ENCODE data around the gene MAML2. TPM values are rescaled to one million over a fixed set of nuclear protein-coding genes. Genes with fewer than 3 reads are reported as not detected.

Gene MAML2
- total RNA-seq, 1 experiment from 2014 or later: 2.7 TPM

DNA sequence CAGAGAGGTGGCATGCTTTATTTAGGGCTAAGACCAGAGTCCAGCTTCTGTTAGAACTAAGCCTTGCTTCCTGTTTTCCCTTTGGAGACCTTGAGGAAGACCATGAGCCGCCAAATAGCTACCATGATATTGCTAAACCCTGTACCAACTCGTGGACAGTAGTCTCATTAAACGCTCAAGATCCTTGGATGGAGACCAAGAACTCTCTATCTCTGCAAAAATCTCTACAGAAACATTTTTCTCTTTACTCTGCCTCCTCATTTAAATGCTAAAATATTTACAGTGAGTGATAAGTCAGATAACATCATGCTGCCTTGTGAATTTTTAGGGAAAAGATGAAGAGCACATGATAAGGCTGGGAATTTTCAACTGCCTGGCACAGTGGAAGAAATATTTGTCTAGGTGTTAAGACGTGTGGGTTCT, 197.8 kb downstream of the MAML2 start:
- Mint-ChIP-seq H3K4me1 (peaks cover 27 to 36% of the 10 kb centered on the region in 2 experiments), H3K27me3 (ENCODE audit: low read depth) (no peaks in the 10 kb centered on the region), H3K36me3 (ENCODE audit: insufficient read depth in 1 of 3, low read depth in 3 of 3) (no peaks in the 10 kb centered on the region), H3K27ac (no peak overlapping the region), H3K4me3 (no peak overlapping the region), H3K9me3 (no peaks in the 10 kb centered on the region)
- H3K9me3 ChIP-seq (ENCODE audit: control insufficient read depth, low read depth, low read length): no peaks in the 10 kb centered on the region
- no peak overlapping the region for H2BK120ac ChIP-seq (ENCODE audit: low read depth, low read length, poor library complexity, severe bottlenecking)
- no peak overlapping the region for H3T11ph ChIP-seq (ENCODE audit: low read length)
- no peak overlapping the region for H2AK5ac ChIP-seq (ENCODE audit: insufficient read length, low read length)
- WGBS (ENCODE audit: extremely low coverage, insufficient read length, low lambda C conversion rate): no CpG with 5 or more reads among the region's 4 CpGs
- no peak overlapping the region for H2BK12ac ChIP-seq (ENCODE audit: insufficient read length, low read depth, low read length)
- no peak overlapping the region for H3K4ac ChIP-seq (ENCODE audit: low read depth, low read length)
- H4K20me1 ChIP-seq (ENCODE audit: control insufficient read depth, insufficient read depth, insufficient read length): no peaks in the 10 kb centered on the region
- peaks cover 4% of the 10 kb centered on the region; the same call in 1 of the 2 replicates for H3K4me1 ChIP-seq (ENCODE audit: insufficient read depth, low read length)
- no peak overlapping the region for H2AFZ ChIP-seq (ENCODE audit: low read length)
- no peak overlapping the region for H2BK5ac ChIP-seq (ENCODE audit: insufficient read length, low read length)
- no peak overlapping the region for H4K8ac ChIP-seq (replicated peaks; ENCODE audit: insufficient read length, low read depth, low read length)
- no peak overlapping the region for H3K14ac ChIP-seq (ENCODE audit: insufficient read depth, low read length)
- H3K23ac ChIP-seq (ENCODE audit: insufficient read length, low read depth, low read length): no peak overlapping the region
- H3K27me3 ChIP-seq (ENCODE audit: insufficient read depth, low read length): no peaks in the 10 kb centered on the region
- no peaks in the 10 kb centered on the region for H3K23me2 ChIP-seq (ENCODE audit: insufficient read length, low read depth, low read length, poor library complexity, severe bottlenecking)
- TF ChIP-seq, protein P1, sequence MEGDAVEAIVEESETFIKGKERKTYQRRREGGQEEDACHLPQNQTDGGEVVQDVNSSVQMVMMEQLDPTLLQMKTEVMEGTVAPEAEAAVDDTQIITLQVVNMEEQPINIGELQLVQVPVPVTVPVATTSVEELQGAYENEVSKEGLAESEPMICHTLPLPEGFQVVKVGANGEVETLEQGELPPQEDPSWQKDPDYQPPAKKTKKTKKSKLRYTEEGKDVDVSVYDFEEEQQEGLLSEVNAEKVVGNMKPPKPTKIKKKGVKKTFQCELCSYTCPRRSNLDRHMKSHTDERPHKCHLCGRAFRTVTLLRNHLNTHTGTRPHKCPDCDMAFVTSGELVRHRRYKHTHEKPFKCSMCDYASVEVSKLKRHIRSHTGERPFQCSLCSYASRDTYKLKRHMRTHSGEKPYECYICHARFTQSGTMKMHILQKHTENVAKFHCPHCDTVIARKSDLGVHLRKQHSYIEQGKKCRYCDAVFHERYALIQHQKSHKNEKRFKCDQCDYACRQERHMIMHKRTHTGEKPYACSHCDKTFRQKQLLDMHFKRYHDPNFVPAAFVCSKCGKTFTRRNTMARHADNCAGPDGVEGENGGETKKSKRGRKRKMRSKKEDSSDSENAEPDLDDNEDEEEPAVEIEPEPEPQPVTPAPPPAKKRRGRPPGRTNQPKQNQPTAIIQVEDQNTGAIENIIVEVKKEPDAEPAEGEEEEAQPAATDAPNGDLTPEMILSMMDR (conservative IDR thresholded peaks at IDR 0.05): no peak
- H3K4me2 ChIP-seq (ENCODE audit: insufficient read depth, insufficient read length, low read length): no peak overlapping the region
- no peaks in the 10 kb centered on the region for H3K79me2 ChIP-seq (ENCODE audit: insufficient read depth, low read length)
- H4K5ac ChIP-seq (ENCODE audit: insufficient read length, low read depth, low read length): no peak overlapping the region
- H3K56ac ChIP-seq (ENCODE audit: insufficient read length, low read depth, low read length): no peak overlapping the region
- H2BK20ac ChIP-seq (ENCODE audit: low read depth, low read length, poor library complexity, severe bottlenecking): no peak overlapping the region
- DNase-seq: no peak
- no peak overlapping the region for H3K18ac ChIP-seq (ENCODE audit: insufficient read length, low read depth, low read length)
- H3K79me1 ChIP-seq (ENCODE audit: insufficient read depth, low read depth, low read length, poor library complexity, severe bottlenecking): no peaks in the 10 kb centered on the region
- no peak overlapping the region for H2BK15ac ChIP-seq (ENCODE audit: low read depth, low read length)
- no peak overlapping the region for H3K9ac ChIP-seq (ENCODE audit: extremely low read depth, insufficient read length, low read length)
- H4K91ac ChIP-seq (ENCODE audit: insufficient read length, low read depth, low read length): no peak overlapping the region
- H3K27ac ChIP-seq (ENCODE audit: insufficient read length, low read depth, low read length): no peak overlapping the region
